ENCODE measurements around the gene EHF. TPM values are rescaled to one million over a fixed set of nuclear protein-coding genes. Genes with fewer than 3 reads are reported as not detected.

Gene EHF
- total RNA-seq, 2 donors from 2014 or later: 21.4 to 40.5 TPM

GRCh38 chr11:34623463-34623862 lies 2.6 kb downstream of the EHF start:
- H3K27me3 ChIP-seq: no peaks in the 10 kb centered on the region
- H3K36me3 ChIP-seq (replicated peaks in 1 of 2; ENCODE audit: insufficient read depth in 1 of 2, low read depth in 2 of 2): no peaks in the 10 kb centered on the region
- intact Hi-C loops (cut with DNase I): no loop called here
- H3K4me3 ChIP-seq: no peak overlapping the region
- ATAC-seq (no peak), DNase-seq (no peak)
- peak overlapping the region; percentile 27 to 90 (median 82) for H3K27ac ChIP-seq
- no peaks in the 10 kb centered on the region for H3K9me3 ChIP-seq
- TF ChIP-seq CTCF (IDR thresholded peaks at IDR 0.05) (no peak), POLR2A (IDR thresholded peaks at IDR 0.05) (no peak)
- WGBS, 2 donors: 35 to 47% methylated on average over 9 of the region's 9 CpGs
- peaks cover 23% of the 10 kb centered on the region for H3K4me1 ChIP-seq

DNA sequence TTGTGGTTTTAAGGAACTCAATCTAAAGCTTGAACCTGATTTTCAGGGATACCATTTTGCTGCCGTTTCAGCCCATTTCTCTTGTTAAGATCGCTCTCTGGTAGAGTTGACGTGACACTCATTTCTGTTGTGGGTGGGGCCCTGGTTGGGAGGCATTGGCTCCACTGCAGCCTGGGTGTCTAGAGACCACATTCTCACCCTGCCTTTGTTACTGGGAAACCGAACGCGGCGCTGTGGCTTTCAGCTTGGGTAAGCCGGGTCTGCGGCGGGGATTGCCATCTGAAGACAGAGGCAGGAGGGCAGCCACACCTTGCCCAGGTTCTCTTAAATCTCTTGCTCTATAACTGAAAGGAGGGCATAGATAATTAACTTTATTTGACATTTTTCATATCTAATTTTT lies 3.2 kb downstream of the EHF start:
- peak in 1 of 3 donors; percentile 32 for TF ChIP-seq POLR2A (IDR thresholded peaks at IDR 0.05)
- no peak for TF ChIP-seq CTCF (IDR thresholded peaks at IDR 0.05)
- intact Hi-C loops (cut with DNase I): no loop called here
- H3K4me1 ChIP-seq: peaks cover 19% of the 10 kb centered on the region
- no peaks in the 10 kb centered on the region for H3K27me3 ChIP-seq
- no peaks in the 10 kb centered on the region for H3K9me3 ChIP-seq
- DNase-seq (peak; percentile 37 to 65 (median 55)), ATAC-seq (peak; percentile 16)
- WGBS, 2 donors: 58 to 60% methylated on average over 10 of the region's 10 CpGs
- H3K4me3 ChIP-seq: no peak overlapping the region
- peak overlapping the region; percentile 27 to 90 (median 82) for H3K27ac ChIP-seq
- H3K36me3 ChIP-seq (replicated peaks in 1 of 2; ENCODE audit: insufficient read depth in 1 of 2, low read depth in 2 of 2): no peaks in the 10 kb centered on the region

- intact Hi-C loops (cut with DNase I): no loop called here
- 50 to 64% methylated on average over 4 of the region's 4 CpGs for WGBS, 2 donors
- DNase-seq (no peak), ATAC-seq (no peak)
- Histone ChIP-seq H3K9me3 (no peaks in the 10 kb centered on the region), H3K27me3 (no peaks in the 10 kb centered on the region), H3K4me3 (no peak overlapping the region), H3K27ac (peak overlapping the region in 3 of 4 donors; percentile 58 to 90 (median 90)), H3K36me3 (replicated peaks in 1 of 2; ENCODE audit: insufficient read depth in 1 of 2, low read depth in 2 of 2) (no peaks in the 10 kb centered on the region), H3K4me1 (peaks cover 16% of the 10 kb centered on the region)
- TF ChIP-seq POLR2A (IDR thresholded peaks at IDR 0.05): no peak
- TF ChIP-seq CTCF (IDR thresholded peaks at IDR 0.05): no peak
Observed at GRCh38 chr11:34625576-34625975, 4.7 kb downstream of the EHF start.

GRCh38 chr11:34626393-34626792 lies 5.5 kb downstream of the EHF start:
- no peak overlapping the region for H3K4me3 ChIP-seq
- H3K27me3 ChIP-seq: no peaks in the 10 kb centered on the region
- peak overlapping the region in 3 of 4 donors; percentile 58 to 90 (median 90) for H3K27ac ChIP-seq
- no peaks in the 10 kb centered on the region for H3K36me3 ChIP-seq (replicated peaks in 1 of 2; ENCODE audit: insufficient read depth in 1 of 2, low read depth in 2 of 2)
- intact Hi-C loops (cut with DNase I): no loop called here
- TF ChIP-seq POLR2A (IDR thresholded peaks at IDR 0.05): no peak
- TF ChIP-seq CTCF (IDR thresholded peaks at IDR 0.05): no peak
- DNase-seq: no peak
- no peak for ATAC-seq
- peaks cover 20% of the 10 kb centered on the region for H3K4me1 ChIP-seq
- H3K9me3 ChIP-seq: no peaks in the 10 kb centered on the region

DNA sequence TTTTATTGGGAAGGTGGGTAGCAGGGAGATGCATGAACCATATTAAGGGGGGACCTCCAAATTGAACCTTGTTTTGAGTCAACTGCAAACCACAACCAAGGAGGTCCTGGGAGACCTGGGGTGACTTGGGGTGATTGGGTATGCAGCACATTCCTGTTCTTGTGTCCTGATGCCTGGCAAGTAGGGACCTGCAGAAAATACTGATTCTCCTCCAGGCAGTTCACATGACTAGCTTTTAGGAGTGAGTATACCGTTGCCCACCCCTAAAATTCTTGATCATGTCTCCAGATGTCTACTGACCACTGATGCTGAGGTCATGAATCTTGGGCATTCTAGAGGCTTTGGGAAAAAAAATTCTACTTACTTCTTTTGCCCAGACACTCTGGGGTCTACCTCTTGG lies 6.3 kb downstream of the EHF start:
- Histone ChIP-seq H3K27me3 (no peaks in the 10 kb centered on the region), H3K4me1 (peaks cover 28% of the 10 kb centered on the region), H3K36me3 (replicated peaks in 1 of 2; ENCODE audit: insufficient read depth in 1 of 2, low read depth in 2 of 2) (no peaks in the 10 kb centered on the region), H3K4me3 (no peak overlapping the region), H3K9me3 (no peaks in the 10 kb centered on the region), H3K27ac (no peak overlapping the region)
- 80% methylated on average over 1 of the region's 1 CpG for WGBS, 2 donors
- intact Hi-C loops (cut with DNase I): no loop called here
- no peak for ATAC-seq
- no peak for TF ChIP-seq CTCF (IDR thresholded peaks at IDR 0.05)
- no peak for TF ChIP-seq POLR2A (IDR thresholded peaks at IDR 0.05)
- no peak for DNase-seq

Data from body of pancreas (tissue), 4 donors.